ENCODE data around the gene SYT8.
"Not testable (repeated sequence)": the region's sequence is repeated elsewhere in the genome, so short reads cannot be mapped to it uniquely, and the experiment has no call there.

Gene SYT8

GRCh38 chr11:1862588-1863351 is 28.0 kb downstream of the SYT8 start:
- DNase-seq, result no peak

DNA sequence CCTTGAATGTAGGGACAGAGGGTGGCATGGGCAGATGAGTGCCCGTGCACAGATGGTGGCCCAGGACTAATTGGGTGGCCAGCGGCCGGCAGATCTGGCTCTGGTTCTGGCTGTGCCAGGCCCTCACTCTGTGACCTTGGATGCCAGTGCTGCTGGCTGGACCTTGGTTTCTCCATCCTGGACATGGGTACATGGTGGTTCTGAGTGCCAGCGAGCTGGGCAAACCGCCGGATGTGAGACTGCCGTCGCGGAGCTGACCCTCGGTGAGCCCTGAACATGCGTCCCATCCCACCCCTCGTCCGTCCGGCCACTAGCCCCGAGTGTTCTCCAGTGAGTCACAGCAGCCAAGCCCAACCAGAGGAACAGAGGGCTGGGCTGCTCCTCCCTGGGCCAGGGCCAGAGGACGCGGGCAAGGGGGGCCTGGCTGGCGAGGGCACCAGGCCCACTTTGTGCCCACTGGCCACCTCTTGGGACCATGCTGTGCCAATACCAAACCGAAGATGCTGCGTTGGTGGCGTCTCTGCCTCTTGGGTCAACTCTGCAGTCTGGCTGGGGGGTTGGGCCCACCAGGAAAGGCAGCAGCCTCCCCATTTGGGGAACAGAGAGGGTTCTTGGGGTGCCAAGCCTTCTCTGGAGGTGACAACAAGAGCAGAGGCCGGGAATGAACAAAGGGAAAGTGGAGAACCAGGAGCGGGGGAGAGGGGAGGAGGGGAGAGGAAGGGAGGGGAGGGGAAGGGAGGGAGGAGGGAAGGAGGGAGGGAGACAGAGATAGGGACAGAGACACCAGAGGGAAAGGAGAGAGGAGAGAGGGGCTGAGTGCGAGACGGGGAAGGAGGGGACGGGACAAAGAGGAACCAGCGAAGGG is 28.8 kb downstream of the SYT8 start:
- peak; percentile 10 to 28 for DNase-seq

GRCh38 chr11:1864231-1864630 is 29.4 kb downstream of the SYT8 start:
- DNase-seq, result no peak

DNA sequence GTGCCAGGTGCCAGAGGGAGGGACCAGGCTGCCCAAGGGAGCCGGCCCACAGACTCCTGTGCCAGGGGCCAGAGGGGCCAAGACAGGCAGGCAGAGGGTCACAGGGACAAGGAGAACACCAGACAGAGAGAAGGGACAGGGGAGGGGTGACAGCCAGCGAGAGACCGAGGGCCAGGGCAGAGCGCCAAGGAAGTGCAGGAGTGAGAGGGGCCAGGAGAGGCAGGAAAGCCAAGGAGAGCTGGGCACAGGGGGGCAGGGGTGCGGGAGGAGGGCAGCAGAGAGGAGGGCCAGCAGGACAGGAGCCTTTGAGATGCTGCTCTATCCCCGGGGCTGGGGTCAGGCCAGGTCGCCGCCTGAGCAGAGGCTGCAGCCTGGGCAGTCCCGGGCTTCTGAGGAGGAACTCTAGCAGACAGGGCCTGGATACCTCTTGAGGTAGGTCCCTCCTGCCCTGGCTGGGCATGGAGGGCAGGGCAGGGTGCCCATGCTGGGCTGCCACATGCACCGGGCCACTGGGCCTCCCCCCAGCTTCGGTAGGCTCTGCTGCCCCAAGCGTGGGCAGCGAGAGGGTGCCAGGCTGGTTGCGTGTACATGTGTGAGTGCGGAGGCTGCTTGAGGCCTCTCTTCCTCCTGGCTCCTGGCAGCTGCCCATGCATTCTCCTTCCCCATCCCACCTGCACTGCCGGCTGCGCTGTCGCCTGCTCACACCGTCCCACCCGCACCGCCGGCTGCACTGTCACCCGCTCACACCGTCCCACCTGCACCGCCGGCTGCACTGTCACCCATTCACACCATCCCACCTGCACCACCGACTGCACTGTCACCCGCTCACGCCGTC is 30.3 kb downstream of the SYT8 start:
- no peak for DNase-seq

DNA sequence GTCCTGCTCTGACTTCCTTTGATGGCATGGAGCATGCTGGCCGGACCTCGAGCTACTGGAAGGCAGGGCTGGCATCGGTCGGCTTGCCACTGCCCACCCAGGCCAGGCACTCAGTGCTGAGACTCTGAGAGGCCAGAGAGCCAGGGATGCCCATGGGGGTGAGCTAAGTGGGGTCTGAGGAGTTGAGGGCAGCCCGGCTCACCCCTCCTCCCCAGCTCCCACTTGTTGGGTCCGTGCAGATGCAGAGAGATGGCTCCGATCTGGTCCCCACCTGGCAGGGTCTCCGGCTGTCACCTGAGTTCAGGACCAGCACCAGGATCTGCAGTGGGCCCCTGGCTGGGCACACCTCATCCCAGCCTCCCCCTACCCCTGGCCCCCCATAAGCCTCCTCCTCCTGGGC is 31.4 kb downstream of the SYT8 start:
- DNase-seq, result no peak

GRCh38 chr11:1866776-1867175 is 32.0 kb downstream of the SYT8 start:
- DNase-seq, result no peak

GRCh38 chr11:1867381-1867780 is 32.6 kb downstream of the SYT8 start:
- DNase-seq, result no peak

GRCh38 chr11:1868056-1868635 is 33.4 kb downstream of the SYT8 start:
- no peak for DNase-seq

- no peak for DNase-seq
Measured at GRCh38 chr11:1868636-1869291, 34.0 kb downstream of the SYT8 start.

- no peak for DNase-seq
Measured at GRCh38 chr11:1869427-1870325, 34.9 kb downstream of the SYT8 start.

- DNase-seq, result no peak
Measured at GRCh38 chr11:1870326-1870696, 35.5 kb downstream of the SYT8 start.

DNA sequence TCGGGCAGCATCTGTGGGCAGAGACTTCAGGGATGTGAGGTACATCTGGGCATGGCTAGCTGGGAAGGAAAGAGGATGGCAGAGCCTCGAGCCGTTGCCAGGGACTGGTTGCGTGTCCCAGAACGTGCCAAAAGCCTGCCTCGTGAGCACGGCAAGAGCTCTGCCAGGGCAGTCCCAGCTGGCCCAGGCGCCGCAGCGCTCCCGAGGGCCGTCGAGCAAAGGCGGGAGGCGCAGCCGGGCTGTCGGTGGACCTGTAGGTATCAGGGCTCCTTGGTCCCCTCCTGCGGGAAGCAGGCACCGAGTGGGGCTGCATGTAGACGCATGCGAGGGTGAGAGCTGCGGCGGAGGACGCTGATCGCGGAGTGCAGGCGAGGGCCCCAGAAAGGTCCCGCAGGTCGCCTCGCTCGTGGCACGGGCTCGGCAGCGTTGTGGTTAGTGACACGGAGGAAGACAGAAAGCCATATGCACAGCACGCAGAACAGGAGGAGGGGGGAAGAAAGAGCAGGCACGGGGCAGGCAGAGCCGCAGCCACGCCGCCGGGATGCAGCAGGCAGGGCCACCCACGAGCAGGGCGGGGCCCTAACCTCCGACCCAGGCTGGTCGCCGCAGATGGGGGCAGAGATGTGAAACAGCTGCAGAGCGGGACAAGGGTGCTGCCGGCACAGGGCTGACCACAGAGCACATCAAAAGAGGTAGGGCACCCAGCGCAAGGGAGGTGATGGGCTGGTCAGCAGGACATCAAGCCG is 36.1 kb downstream of the SYT8 start:
- no peak for DNase-seq

GRCh38 chr11:1871531-1871930 is 36.7 kb downstream of the SYT8 start:
- DNase-seq, result no peak

- no peak for DNase-seq
Measured at GRCh38 chr11:1872267-1872985, 37.6 kb downstream of the SYT8 start.

DNA sequence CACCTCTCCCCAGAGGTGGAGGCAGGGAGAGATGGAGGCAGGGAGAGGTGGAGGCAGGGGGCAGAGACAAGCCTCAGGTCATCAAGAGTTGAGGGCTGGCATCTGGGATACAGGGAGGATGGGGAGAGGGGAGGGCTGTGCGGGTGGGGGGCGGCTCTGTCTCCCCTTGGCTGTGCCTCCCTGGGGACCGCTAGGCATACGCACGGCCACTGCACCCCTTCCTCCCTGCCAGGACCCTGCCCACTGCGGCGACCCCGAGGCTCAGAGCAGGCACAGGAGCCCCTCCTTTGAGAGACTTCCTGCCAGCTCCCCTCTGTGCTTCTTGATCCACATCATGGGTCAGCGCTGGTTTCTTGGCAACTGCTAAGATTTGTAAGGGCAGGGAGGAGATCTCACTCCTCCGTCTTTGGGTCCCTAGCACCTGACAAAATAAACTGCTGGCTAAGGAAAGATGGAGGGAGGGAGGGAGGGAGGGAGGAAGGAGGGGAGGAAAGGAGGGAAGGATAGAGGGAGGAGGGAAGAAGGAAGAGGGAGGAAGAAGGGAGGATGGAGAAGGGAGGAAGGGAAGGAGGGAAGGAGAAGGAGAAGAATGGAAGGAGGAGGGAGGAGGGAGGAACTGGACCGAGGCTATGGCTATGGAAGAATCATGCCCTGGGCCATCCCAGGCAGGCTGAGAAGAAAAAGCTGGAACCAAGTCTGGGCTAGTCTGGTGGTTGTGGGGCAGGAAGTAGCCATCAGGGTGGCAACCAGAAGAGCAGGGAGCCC is 38.4 kb downstream of the SYT8 start:
- no peak for DNase-seq

GRCh38 chr11:1873813-1874150 is 39.0 kb downstream of the SYT8 start:
- DNase-seq, result not testable (repeated sequence)

- DNase-seq, result not testable (repeated sequence)
Measured at GRCh38 chr11:1874441-1875092, 39.8 kb downstream of the SYT8 start.

DNA sequence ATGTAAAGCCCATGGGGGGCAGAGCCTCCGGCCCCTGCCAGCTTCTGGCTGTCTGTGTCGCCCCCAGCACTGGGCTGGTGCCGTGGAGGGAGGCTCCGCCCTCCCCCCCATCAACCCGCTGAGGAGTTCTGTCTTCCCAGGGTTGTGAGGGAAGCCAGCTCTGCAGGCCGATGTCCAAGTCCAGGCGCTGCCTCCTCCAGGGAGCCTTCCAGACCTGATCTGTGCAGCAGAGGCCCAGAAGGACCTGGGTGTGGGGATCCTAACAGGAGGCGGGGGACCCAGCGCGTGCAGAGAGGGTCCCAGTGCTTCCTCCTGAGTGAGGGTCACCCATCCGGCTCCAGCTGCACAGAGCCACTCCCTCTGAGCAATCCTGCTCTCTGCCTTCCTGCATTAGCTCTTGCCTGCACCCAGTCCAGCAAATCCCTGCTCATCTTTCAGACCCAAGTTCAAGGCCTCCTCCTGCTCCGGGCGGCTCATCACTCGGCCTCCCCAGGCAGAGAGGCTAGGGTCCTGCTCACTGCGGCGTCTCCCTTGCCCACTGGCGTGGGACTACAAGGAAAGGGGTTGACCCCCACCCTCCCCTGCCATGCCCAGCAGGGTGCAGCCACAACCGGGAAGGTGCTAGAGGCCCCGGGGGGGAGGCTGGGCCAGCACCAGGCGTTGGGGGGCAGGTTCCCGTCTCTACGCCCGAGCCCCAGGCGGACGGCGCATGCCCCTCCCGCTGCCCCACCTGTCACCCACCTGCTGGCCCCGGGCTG is 40.5 kb downstream of the SYT8 start:
- DNase-seq, result no peak
